ENCODE data around the gene CARS2.
"Not testable (repeated sequence)": the region's sequence is repeated elsewhere in the genome, so short reads cannot be mapped to it uniquely, and the experiment has no call there.

The CARS2 gene

DNA sequence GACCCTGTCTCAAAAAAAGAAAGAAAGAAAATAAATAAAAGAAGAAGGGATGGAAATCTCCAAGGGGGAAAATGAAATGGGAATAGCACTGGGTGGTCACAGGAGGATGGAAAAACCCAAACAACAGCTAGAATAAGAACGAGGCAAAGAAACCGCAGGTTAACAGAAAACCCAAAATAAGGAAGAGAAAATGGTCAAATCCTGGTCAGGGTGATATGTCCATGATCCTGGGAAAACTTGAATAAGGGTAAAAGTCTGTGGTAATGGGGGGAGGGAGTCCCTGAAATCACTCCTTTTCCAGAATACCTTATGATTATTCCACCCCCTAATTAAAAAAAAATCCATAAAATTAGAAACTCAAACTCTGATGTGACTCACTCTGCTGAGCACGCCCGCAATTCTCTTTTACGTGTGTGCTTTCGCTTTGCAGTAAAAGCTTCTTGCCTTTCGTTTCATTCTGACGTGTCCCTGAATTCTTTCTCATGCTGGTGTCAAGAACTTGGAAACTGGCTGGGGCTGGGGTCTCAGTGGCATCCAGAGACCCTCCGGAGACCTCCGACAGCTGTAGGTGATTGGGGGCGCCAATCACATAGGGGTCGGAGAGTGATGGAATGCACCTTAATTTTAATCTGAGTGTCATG, 94.8 kb downstream of the CARS2 start:
- peak; percentile 92 for DNase-seq (ENCODE audit: insufficient read length, low spot score)
- TF ChIP-seq POLR2A (IDR thresholded peaks at IDR 0.05; ENCODE audit: low read depth, low read length), result no peak
- FAIRE-seq, result peak; percentile 95

GRCh38 chr13:110607675-110608224, 98.2 kb downstream of the CARS2 start:
- no peak for FAIRE-seq
- no peak for TF ChIP-seq POLR2A (IDR thresholded peaks at IDR 0.05; ENCODE audit: low read depth, low read length)
- DNase-seq (ENCODE audit: insufficient read length, low spot score), result no peak

DNA sequence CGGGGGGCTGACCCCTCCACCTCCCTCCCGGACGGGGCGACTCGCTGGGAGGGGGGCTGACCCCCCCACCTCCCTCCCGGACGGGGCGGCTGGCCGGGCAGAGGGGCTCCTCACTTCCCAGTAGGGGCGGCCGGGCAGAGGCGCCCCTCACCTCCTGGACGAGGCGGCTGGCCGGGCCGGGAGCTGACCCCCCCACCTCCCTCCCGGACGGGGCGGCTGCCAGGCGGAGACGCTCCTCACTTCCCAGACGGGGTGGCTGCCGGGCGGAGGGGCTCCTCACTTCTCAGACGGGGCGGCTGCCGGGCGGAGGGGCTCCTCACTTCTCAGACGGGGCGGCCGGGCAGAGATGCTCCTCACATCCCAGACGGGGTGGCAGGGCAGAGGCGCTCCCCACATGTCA, 99.6 kb downstream of the CARS2 start:
- FAIRE-seq; DNase-seq (ENCODE audit: insufficient read length, low spot score): not testable (repeated sequence)

DNA sequence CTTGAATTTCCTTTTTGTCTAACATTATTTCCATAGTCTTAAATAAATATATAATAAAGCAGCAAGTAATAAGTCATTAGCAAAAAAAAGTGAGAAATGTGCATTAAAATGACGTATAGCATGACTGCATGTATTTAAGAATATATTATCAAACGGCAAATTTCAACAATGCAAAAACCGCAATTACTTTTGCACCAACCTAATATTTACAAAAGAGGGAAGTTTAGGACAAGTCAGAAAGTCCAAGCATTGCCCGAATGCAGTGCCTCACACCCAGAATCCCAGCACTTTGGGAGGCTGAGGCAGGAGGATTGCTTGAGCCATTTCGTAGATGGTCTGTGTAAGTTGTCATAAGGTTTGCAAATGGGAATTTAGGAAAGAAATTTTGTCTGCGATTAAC, 100.8 kb downstream of the CARS2 start:
- no peak for TF ChIP-seq POLR2A (IDR thresholded peaks at IDR 0.05; ENCODE audit: low read depth, low read length)

DNA sequence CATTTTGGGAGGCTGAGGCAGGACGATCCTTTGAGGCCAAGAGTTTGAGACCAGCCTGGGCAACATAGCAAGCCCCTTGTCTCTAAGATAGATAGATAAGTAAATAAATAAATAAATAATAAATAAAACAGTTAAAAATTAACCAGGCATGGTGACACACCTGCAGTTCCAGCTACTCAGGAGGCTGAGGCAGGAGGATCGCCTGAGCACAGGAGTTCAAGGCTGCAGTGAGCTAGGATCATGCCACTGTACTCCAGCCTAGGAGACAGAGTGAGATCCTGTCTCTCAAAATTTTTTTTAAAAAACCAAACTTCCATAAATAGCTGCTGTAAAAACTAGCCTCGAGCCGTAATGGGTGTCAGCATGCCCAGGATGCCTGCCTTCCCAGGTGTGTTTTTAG, 104.9 kb downstream of the CARS2 start:
- DNase-seq (ENCODE audit: insufficient read length, low spot score) (no peak), FAIRE-seq (no peak)
- TF ChIP-seq POLR2A (IDR thresholded peaks at IDR 0.05; ENCODE audit: low read depth, low read length), result no peak

More for the DNA sequence above, 100.8 kb downstream of the CARS2 start:
- FAIRE-seq (no peak), DNase-seq (ENCODE audit: insufficient read length, low spot score) (no peak)

GRCh38 chr13:110600261-110600819, 105.6 kb downstream of the CARS2 start:
- FAIRE-seq (no peak), DNase-seq (ENCODE audit: insufficient read length, low spot score) (no peak)
- TF ChIP-seq POLR2A (IDR thresholded peaks at IDR 0.05; ENCODE audit: low read depth, low read length), result no peak

GRCh38 chr13:110597041-110597689, 108.8 kb downstream of the CARS2 start:
- DNase-seq (ENCODE audit: insufficient read length, low spot score) (no peak), FAIRE-seq (no peak)
- no peak for TF ChIP-seq POLR2A (IDR thresholded peaks at IDR 0.05; ENCODE audit: low read depth, low read length)

DNA sequence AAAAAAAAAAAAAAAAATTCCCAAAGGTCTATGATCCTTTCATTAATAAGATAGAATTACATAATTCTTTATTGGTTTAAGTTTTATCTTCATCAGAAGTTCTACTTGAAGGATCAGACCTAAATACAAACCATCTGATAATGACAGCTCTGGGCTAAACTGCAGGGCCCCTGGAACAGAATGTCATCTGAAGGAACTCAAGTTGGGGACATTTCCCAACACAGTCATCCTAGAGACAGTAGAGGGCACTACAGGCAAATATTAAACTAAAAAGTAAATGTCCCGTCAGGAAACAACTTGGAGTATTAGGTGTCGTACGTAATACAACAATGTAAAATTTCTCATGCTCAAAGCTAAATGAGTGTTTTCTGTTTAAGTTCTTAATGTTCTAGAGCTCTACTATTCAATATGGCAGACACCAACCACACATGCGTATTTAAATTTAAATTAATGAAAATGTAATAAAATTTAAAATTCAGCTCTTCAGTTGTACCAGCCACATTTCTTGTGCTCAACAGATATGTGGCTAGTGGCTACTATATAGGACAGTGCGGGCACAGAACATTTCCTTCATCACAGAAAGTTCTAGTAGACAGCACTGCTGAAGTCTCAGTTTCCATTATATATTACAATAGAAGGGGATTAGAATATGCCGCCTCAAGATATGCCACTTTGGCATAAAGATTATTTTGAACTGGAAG, 112.3 kb downstream of the CARS2 start:
- no peak for TF ChIP-seq POLR2A (IDR thresholded peaks at IDR 0.05; ENCODE audit: low read depth, low read length)
- DNase-seq (ENCODE audit: insufficient read length, low spot score) (peak; percentile 76), FAIRE-seq (peak; percentile 98)

DNA sequence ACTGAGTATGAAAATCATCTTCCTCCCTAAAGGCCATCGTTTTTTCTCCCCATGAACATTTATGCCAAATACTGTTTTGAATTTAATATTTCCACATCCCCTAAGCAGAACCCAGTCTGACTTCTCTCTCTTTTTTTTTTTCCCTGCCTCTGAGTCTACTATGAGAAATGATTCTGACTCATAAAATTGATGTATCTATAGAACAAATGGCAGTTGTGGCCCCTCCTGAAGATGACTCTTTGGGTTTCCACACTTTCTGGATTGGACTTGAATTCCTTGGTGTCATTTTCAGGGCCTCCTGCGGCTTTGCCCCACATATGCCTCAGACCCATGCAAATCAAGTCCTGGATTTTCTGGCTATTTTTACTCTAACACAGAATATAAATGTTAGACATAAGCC, 113.3 kb downstream of the CARS2 start:
- peak; percentile 91 for FAIRE-seq
- DNase-seq (ENCODE audit: insufficient read length, low spot score), result peak; percentile 42
- TF ChIP-seq POLR2A (IDR thresholded peaks at IDR 0.05; ENCODE audit: low read depth, low read length), result no peak

All from H54 (cell line).